Activated CD8-positive, alpha-beta memory T cell treated with anti-CD3 and anti-CD28 coated beads, Interleukin-2, amount 10 ng/mL, durations not matched to agents 7 days and 5 days (primary cell): ENCODE data around the gene IP6K3. TPM values are rescaled to one million over a fixed set of nuclear protein-coding genes. Genes with fewer than 3 reads are reported as not detected.

Source experiments
- ATAC-seq: fragments of 150-1000 bp; cut with Tn5 transposase; one replicate; pipeline ENCODE4 v1.10.0; 2021; ENCODE audit warnings: moderate library complexity
- CTCF ChIA-PET: fragments of 350-600 bp; sonication (Branson Sonifier 250); formaldehyde crosslinking; loops from one replicate; lab custom pipeline; 2021; ENCODE audit warnings: antibody characterized with exemption; lab: Charles Lee
- DNase-seq: peaks from one replicate; pipeline ENCODE4 v3.0.0-alpha.2; 2020
- H3K27ac Mint-ChIP-seq: one replicate; pipeline ENCODE4 v1.8.0; 2021; ENCODE audit warnings: mild to moderate bottlenecking, mixed read lengths
- H3K27me3 Mint-ChIP-seq: one replicate; pipeline ENCODE4 v1.8.0; 2021; ENCODE audit warnings: mixed read lengths
- H3K36me3 Mint-ChIP-seq: one replicate; pipeline ENCODE4 v1.8.0; 2021; ENCODE audit warnings: mild to moderate bottlenecking, mixed read lengths
- H3K4me1 Mint-ChIP-seq: one replicate; pipeline ENCODE4 v1.8.0; 2021; ENCODE audit warnings: mixed read lengths
- H3K4me3 Mint-ChIP-seq: one replicate; pipeline ENCODE4 v1.8.0; 2021; ENCODE audit warnings: mild to moderate bottlenecking, moderate library complexity, mixed read lengths
- H3K9me3 Mint-ChIP-seq: one replicate; pipeline ENCODE4 v1.8.0; 2022; ENCODE audit warnings: low read depth, mixed read lengths
- total RNA-seq, 2 experiments: library from RNA; stranded (reverse); gene quantifications; one replicate each; pipeline ENCODE4 v1.2.3, GENCODE V29; 2021

The IP6K3 gene
- total RNA-seq, 2 experiments from 2014 or later = not detected

- peaks cover 45% of the 10 kb centered on the region for H3K4me1 Mint-ChIP-seq
- CTCF ChIA-PET = interaction anchor here (1.2 to 1.7 kb wide), 3 partner anchors 10 to 73 kb away, joined by 3 to 5 read pairs (median 3); partner anchors contain the start of gene UQCC2
- no peak overlapping the region for H3K27ac Mint-ChIP-seq
- H3K9me3 Mint-ChIP-seq = no peaks in the 10 kb centered on the region
- H3K36me3 Mint-ChIP-seq = peaks cover 41% of the 10 kb centered on the region
- DNase-seq (no peak), ATAC-seq (no peak)
- no peak overlapping the region for H3K4me3 Mint-ChIP-seq
- no peaks in the 10 kb centered on the region for H3K27me3 Mint-ChIP-seq
Observed at GRCh38 chr6:33784787-33785186, 38.1 kb upstream of the IP6K3 start.

GRCh38 chr6:33783781-33784520 lies 37.2 kb upstream of the IP6K3 start:
- DNase-seq (no peak), ATAC-seq (no peak)
- H3K27me3 Mint-ChIP-seq = no peaks in the 10 kb centered on the region
- CTCF ChIA-PET = interaction anchor here (1.2 to 1.7 kb wide), 2 partner anchors 9 to 13 kb away, joined by 3 read pairs; no protein-coding TSS in a partner anchor
- peaks cover 47% of the 10 kb centered on the region for H3K36me3 Mint-ChIP-seq
- no peak overlapping the region for H3K27ac Mint-ChIP-seq
- H3K4me3 Mint-ChIP-seq = no peak overlapping the region
- peaks cover 37% of the 10 kb centered on the region for H3K4me1 Mint-ChIP-seq
- no peaks in the 10 kb centered on the region for H3K9me3 Mint-ChIP-seq

GRCh38 chr6:33782561-33782960 lies 35.9 kb upstream of the IP6K3 start:
- CTCF ChIA-PET = interaction anchor here (0.8 kb wide), 1 partner anchor 11 kb away, joined by 4 read pairs; no protein-coding TSS in a partner anchor

GRCh38 chr6:33781131-33781975 lies 34.6 kb upstream of the IP6K3 start:
- peaks cover 20% of the 10 kb centered on the region for H3K4me1 Mint-ChIP-seq

More at GRCh38 chr6:33782561-33782960, 35.9 kb upstream of the IP6K3 start:
- DNase-seq = no peak
- Mint-ChIP-seq H3K4me3 (no peak overlapping the region), H3K27ac (peak overlapping the region; percentile 30), H3K27me3 (no peaks in the 10 kb centered on the region), H3K9me3 (no peaks in the 10 kb centered on the region), H3K36me3 (peaks cover 52% of the 10 kb centered on the region), H3K4me1 (peaks cover 32% of the 10 kb centered on the region)
- no peak for ATAC-seq

GRCh38 chr6:33779895-33780294 lies 33.2 kb upstream of the IP6K3 start:
- DNase-seq (no peak), ATAC-seq (no peak)
- no peak overlapping the region for H3K27ac Mint-ChIP-seq
- H3K36me3 Mint-ChIP-seq = peaks cover 58% of the 10 kb centered on the region
- CTCF ChIA-PET = interaction anchor here (1.1 to 2.2 kb wide), 5 partner anchors 8 to 68 kb away, joined by 3 to 10 read pairs (median 5); partner anchors contain the start of genes LEMD2 and UQCC2
- H3K9me3 Mint-ChIP-seq = no peaks in the 10 kb centered on the region
- no peak overlapping the region for H3K4me3 Mint-ChIP-seq
- no peaks in the 10 kb centered on the region for H3K27me3 Mint-ChIP-seq
- H3K4me1 Mint-ChIP-seq = peaks cover 8% of the 10 kb centered on the region

More at GRCh38 chr6:33781131-33781975, 34.6 kb upstream of the IP6K3 start:
- Mint-ChIP-seq H3K9me3 (no peaks in the 10 kb centered on the region), H3K4me3 (no peak overlapping the region), H3K27me3 (no peaks in the 10 kb centered on the region), H3K27ac (no peak overlapping the region), H3K36me3 (peaks cover 54% of the 10 kb centered on the region)
- DNase-seq (no peak), ATAC-seq (no peak)
- CTCF ChIA-PET = interaction anchor here (0.8 to 2.2 kb wide), 2 partner anchors 10 kb away, joined by 4 to 10 read pairs; no protein-coding TSS in a partner anchor

- H3K36me3 Mint-ChIP-seq = peaks cover 60% of the 10 kb centered on the region
- H3K4me3 Mint-ChIP-seq = no peak overlapping the region
Observed at GRCh38 chr6:33779290-33779689, 32.6 kb upstream of the IP6K3 start.

GRCh38 chr6:33778444-33779121 lies 31.9 kb upstream of the IP6K3 start:
- CTCF ChIA-PET = interaction anchor here (0.7 to 2.1 kb wide), 3 partner anchors 12 to 249 kb away, joined by 3 to 10 read pairs (median 5); partner anchors contain the start of gene UQCC2
- peaks cover 6% of the 10 kb centered on the region for H3K4me1 Mint-ChIP-seq
- DNase-seq (no peak), ATAC-seq (no peak)
- H3K36me3 Mint-ChIP-seq = peaks cover 54% of the 10 kb centered on the region
- no peaks in the 10 kb centered on the region for H3K9me3 Mint-ChIP-seq
- H3K27ac Mint-ChIP-seq = no peak overlapping the region
- H3K27me3 Mint-ChIP-seq = no peaks in the 10 kb centered on the region
- no peak overlapping the region for H3K4me3 Mint-ChIP-seq

More at GRCh38 chr6:33779290-33779689, 32.6 kb upstream of the IP6K3 start:
- no peak for ATAC-seq
- Mint-ChIP-seq H3K9me3 (no peaks in the 10 kb centered on the region), H3K27me3 (no peaks in the 10 kb centered on the region), H3K27ac (no peak overlapping the region), H3K4me1 (peaks cover 6% of the 10 kb centered on the region)
- DNase-seq = no peak
- CTCF ChIA-PET = interaction anchor here (0.7 to 2.2 kb wide), 6 partner anchors 8 to 248 kb away, joined by 3 to 10 read pairs (median 4); partner anchors contain the start of genes LEMD2 and UQCC2

GRCh38 chr6:33777398-33778388 lies 31.0 kb upstream of the IP6K3 start:
- Mint-ChIP-seq H3K27me3 (no peaks in the 10 kb centered on the region), H3K9me3 (no peaks in the 10 kb centered on the region), H3K4me3 (no peak overlapping the region), H3K36me3 (peaks cover 53% of the 10 kb centered on the region), H3K4me1 (peaks cover 6% of the 10 kb centered on the region), H3K27ac (no peak overlapping the region)
- CTCF ChIA-PET = interaction anchor here (0.9 kb wide), 1 partner anchor 250 kb away, joined by 4 read pairs; no protein-coding TSS in a partner anchor
- ATAC-seq = no peak
- DNase-seq = no peak

GRCh38 chr6:33776764-33777163 lies 30.1 kb upstream of the IP6K3 start:
- CTCF ChIA-PET = no interaction called here
- no peak overlapping the region for H3K4me3 Mint-ChIP-seq

GRCh38 chr6:33776186-33776585 lies 29.5 kb upstream of the IP6K3 start:
- Mint-ChIP-seq H3K27ac (no peak overlapping the region), H3K4me3 (no peak overlapping the region)

More at GRCh38 chr6:33776764-33777163, 30.1 kb upstream of the IP6K3 start:
- Mint-ChIP-seq H3K27ac (no peak overlapping the region), H3K27me3 (no peaks in the 10 kb centered on the region), H3K9me3 (no peaks in the 10 kb centered on the region), H3K36me3 (peaks cover 52% of the 10 kb centered on the region), H3K4me1 (peaks cover 8% of the 10 kb centered on the region)
- DNase-seq (no peak), ATAC-seq (no peak)

GRCh38 chr6:33774774-33775173 lies 28.1 kb upstream of the IP6K3 start:
- H3K36me3 Mint-ChIP-seq = peaks cover 45% of the 10 kb centered on the region
- peaks cover 3% of the 10 kb centered on the region for H3K27me3 Mint-ChIP-seq
- no peak for DNase-seq
- no peak overlapping the region for H3K4me3 Mint-ChIP-seq
- H3K4me1 Mint-ChIP-seq = peaks cover 10% of the 10 kb centered on the region
- ATAC-seq = no peak
- CTCF ChIA-PET = interaction anchor here (1.2 to 10.1 kb wide), 2 partner anchors 10 to 253 kb away, joined by 3 to 192 read pairs; no protein-coding TSS in a partner anchor
- no peaks in the 10 kb centered on the region for H3K9me3 Mint-ChIP-seq
- H3K27ac Mint-ChIP-seq = no peak overlapping the region

More at GRCh38 chr6:33776186-33776585, 29.5 kb upstream of the IP6K3 start:
- peaks cover 9% of the 10 kb centered on the region for H3K4me1 Mint-ChIP-seq
- H3K36me3 Mint-ChIP-seq = peaks cover 53% of the 10 kb centered on the region
- no peaks in the 10 kb centered on the region for H3K9me3 Mint-ChIP-seq
- DNase-seq (no peak), ATAC-seq (no peak)
- H3K27me3 Mint-ChIP-seq = no peaks in the 10 kb centered on the region
- CTCF ChIA-PET = interaction anchor here (1.2 kb wide), 1 partner anchor 251 kb away, joined by 4 read pairs; no protein-coding TSS in a partner anchor
